EH (cell line): Measurements from ENCODE around the gene PROP1.
"Not testable (repeated sequence)": the region's sequence is repeated elsewhere in the genome, so short reads cannot be mapped to it uniquely, and the experiment has no call there.

Source experiments
- DNase-seq: peaks from one replicate; pipeline ENCODE4 v3.0.0-alpha.2; 2015; ENCODE audit warnings: low read depth

Gene PROP1

GRCh38 chr5:177945145-177945544, 50.9 kb downstream of the PROP1 start:
- not testable (repeated sequence) for DNase-seq

- peak; percentile 48 for DNase-seq
These were observed 52.0 kb downstream of the PROP1 start for GRCh38 chr5:177943805-177944736.

GRCh38 chr5:177942896-177943295, 53.1 kb downstream of the PROP1 start:
- DNase-seq: not testable (repeated sequence)
